Naive thymus-derived CD8-positive, alpha-beta T cell (primary cell): ENCODE data around the gene PFAS. TPM values are rescaled to one million over a fixed set of nuclear protein-coding genes. Genes with fewer than 3 reads are reported as not detected.

Experiments
- ATAC-seq, 2 donors: fragments of 150-1000 bp; cut with Tn5 transposase in 1 of 2; sonication (Bioruptor Pico), chemical (Tn5 transposase) in 1 of 2; 1 replicate in 1 of 2; 2 replicates in 1 of 2; pipeline ENCODE4 v1.10.0; 2021; ENCODE audit warnings: mild to moderate bottlenecking in 2 of 2, moderate library complexity in 2 of 2
- POLR2A ChIA-PET: fragments of 350-600 bp; sonication (Branson Sonifier 250); formaldehyde crosslinking; loops from one replicate; lab custom pipeline; 2021; ENCODE audit warnings: antibody characterized with exemption; lab: Charles Lee
- DNase-seq, 10 donors: peaks; one replicate each; pipeline versions ENCODE4 v3.0.0 to v3.0.0-alpha.2; 2020 to 2022
- H3K27ac Mint-ChIP-seq, 10 donors: one replicate each; pipeline ENCODE4 v1.8.0; 2020 to 2022; ENCODE audit warnings: mild to moderate bottlenecking in 10 of 10, mixed read lengths in 10 of 10, moderate library complexity in 4 of 10, inconsistent platforms in 1 of 10
- H3K27me3 Mint-ChIP-seq, 5 donors: one replicate each; pipeline ENCODE4 v1.8.0; 2021 to 2022; ENCODE audit warnings: mixed read lengths in 5 of 5
- H3K36me3 Mint-ChIP-seq, 3 donors: one replicate each; pipeline ENCODE4 v1.8.0; 2020 to 2022; ENCODE audit warnings: mixed read lengths in 3 of 3, mild to moderate bottlenecking in 2 of 3, inconsistent platforms in 1 of 3
- H3K4me1 Mint-ChIP-seq, 4 donors: one replicate each; pipeline ENCODE4 v1.8.0; 2021 to 2022; ENCODE audit warnings: mixed read lengths in 4 of 4
- H3K4me3 Mint-ChIP-seq, 10 donors: one replicate each; pipeline ENCODE4 v1.8.0; 2020 to 2022; ENCODE audit warnings: mild to moderate bottlenecking in 10 of 10, mixed read lengths in 10 of 10, moderate library complexity in 6 of 10, inconsistent platforms in 1 of 10
- H3K9me3 Mint-ChIP-seq, 9 donors: one replicate each; pipeline ENCODE4 v1.8.0; 2020 to 2022; ENCODE audit warnings: mixed read lengths in 9 of 9, mild to moderate bottlenecking in 3 of 9, inconsistent platforms in 1 of 9, moderate library complexity in 1 of 9
- polyA plus RNA-seq, 3 donors: library from polyadenylated mRNA; unstranded; fragments of 300-500 nt; fragmentation: Illumina TruSeq; gene quantifications; one replicate each; pipeline ENCODE4 v1.2.3, GENCODE V29; 2021
- total RNA-seq, 8 experiments: library from RNA in 2 of 8; stranded (reverse) in 2 of 8; gene quantifications; one replicate each; pipeline ENCODE4 v1.2.3 and lab custom pipeline; 2021 to 2026

Gene PFAS
- total and polyA plus RNA-seq, 5 experiments from 2014 or later: 10.1 to 44.0 (median 20.9) TPM

- no peaks in the 10 kb centered on the region for H3K36me3 Mint-ChIP-seq
- no peak overlapping the region for H3K27ac Mint-ChIP-seq
- DNase-seq: no peak
- peaks cover 4 to 48% (median 13%) of the 10 kb centered on the region in 5 donors for H3K27me3 Mint-ChIP-seq
- H3K4me1 Mint-ChIP-seq: peaks cover 0 to 4% (median 0%) of the 10 kb centered on the region in 4 donors
- no peak overlapping the region for H3K4me3 Mint-ChIP-seq
- ATAC-seq: no peak
- H3K9me3 Mint-ChIP-seq: no peaks in the 10 kb centered on the region
- POLR2A ChIA-PET: no interaction called here
Measured at GRCh38 chr17:8315764-8316217, 66.7 kb downstream of the PFAS start.

DNA sequence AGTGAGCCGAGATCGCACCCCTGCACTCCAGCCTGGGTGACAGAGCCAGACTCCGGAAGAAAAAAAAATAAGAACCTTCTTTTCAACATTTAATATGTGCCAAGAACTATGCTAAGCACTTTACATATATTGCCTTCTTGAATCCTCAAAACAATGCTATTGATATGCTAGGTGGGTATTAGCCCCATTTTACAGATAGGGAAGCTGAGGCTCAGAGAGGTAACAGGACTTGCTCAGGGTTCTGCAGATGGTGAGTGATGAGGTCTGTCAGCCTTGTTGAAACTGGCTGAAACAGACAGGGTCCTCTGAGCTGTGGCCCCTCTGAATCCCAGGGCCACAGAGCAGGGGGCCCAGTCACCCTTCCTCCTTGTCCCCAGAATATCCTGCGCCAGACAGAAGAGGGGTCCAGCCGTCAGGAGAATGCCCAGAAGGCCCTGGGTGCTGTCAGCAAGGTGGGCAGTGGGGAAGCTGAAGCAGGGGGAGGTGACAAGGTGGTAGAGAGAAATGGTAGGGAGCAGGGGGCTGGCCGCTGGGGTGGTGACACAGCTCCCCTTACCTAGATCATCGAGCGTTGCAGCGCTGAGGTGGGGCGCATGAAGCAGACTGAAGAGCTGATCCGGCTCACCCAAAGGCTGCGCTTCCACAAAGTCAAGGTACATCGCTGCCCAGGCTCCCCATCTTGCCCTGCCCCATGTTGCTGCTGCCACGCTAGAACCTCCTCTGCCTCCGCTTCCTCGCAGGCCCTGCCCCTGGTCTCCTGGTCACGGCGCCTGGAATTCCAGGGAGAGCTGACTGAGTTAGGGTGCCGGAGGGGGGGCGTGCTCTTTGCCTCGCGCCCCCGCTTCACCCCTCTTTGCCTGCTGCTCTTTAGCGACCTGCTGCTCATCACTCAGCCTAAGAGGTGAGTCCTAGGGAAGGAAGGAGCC lies 69.2 kb downstream of the PFAS start:
- DNase-seq (no peak), ATAC-seq (no peak)
- POLR2A ChIA-PET: interaction anchor here (0.9 kb wide), 1 partner anchor 9 kb away, joined by 5 read pairs; no protein-coding TSS in a partner anchor
- H3K27ac Mint-ChIP-seq: no peak overlapping the region
- H3K4me1 Mint-ChIP-seq: peaks cover 0 to 4% (median 0%) of the 10 kb centered on the region in 4 donors
- H3K27me3 Mint-ChIP-seq: peaks cover 2 to 37% (median 13%) of the 10 kb centered on the region in 5 donors
- no peaks in the 10 kb centered on the region for H3K36me3 Mint-ChIP-seq
- no peak overlapping the region for H3K4me3 Mint-ChIP-seq
- H3K9me3 Mint-ChIP-seq: no peaks in the 10 kb centered on the region

Other genes starting within 250 kb of the PFAS start
- gene GUCY2D, start 246.7 kb upstream of the PFAS start, total RNA-seq: not detected
- under 1 TPM in 1 of 3 donors, not detected in 2; 0.17 TPM for gene GUCY2D, start 246.7 kb upstream of the PFAS start, polyA plus RNA-seq
- not detected for gene ALOX15B, start 210.2 kb upstream of the PFAS start, total RNA-seq
- gene ALOX15B, start 210.2 kb upstream of the PFAS start, polyA plus RNA-seq: not detected
- gene ALOX12B, start 161.6 kb upstream of the PFAS start, total RNA-seq: 1 to 10 TPM in 1 of 2 experiments, under 1 TPM in 1; 0.80 to 1.5 TPM
- 1 to 10 TPM in 2 of 3 donors, under 1 TPM in 1; 0.82 to 2.3 (median 1.7) TPM for gene ALOX12B, start 161.6 kb upstream of the PFAS start, polyA plus RNA-seq
- under 1 TPM; 0.18 to 0.52 TPM for gene ALOXE3, start 130.8 kb upstream of the PFAS start, total RNA-seq
- under 1 TPM in 1 of 3 donors, not detected in 2; 0.13 TPM for gene ALOXE3, start 130.8 kb upstream of the PFAS start, polyA plus RNA-seq
- gene HES7, start 125.2 kb upstream of the PFAS start, total RNA-seq: under 1 TPM in 1 of 2 experiments, not detected in 1; 0.30 TPM
- not detected for gene HES7, start 125.2 kb upstream of the PFAS start, polyA plus RNA-seq
- 100 to 1,000 TPM; 148 to 153 TPM for gene PER1, start 96.9 kb upstream of the PFAS start, total RNA-seq
- 10 to 100 TPM in 2 of 3 donors, 1 to 10 TPM in 1; 6.1 to 11.4 (median 10.7) TPM for gene PER1, start 96.9 kb upstream of the PFAS start, polyA plus RNA-seq
- gene VAMP2, start 86.3 kb upstream of the PFAS start, total RNA-seq: 100 to 1,000 TPM; 219 to 238 TPM
- gene VAMP2, start 86.3 kb upstream of the PFAS start, polyA plus RNA-seq: 10 to 100 TPM; 50.4 to 84.2 (median 64.4) TPM
- 10 to 100 TPM; 17.2 to 19.4 TPM for gene TMEM107, start 72.9 kb upstream of the PFAS start, total RNA-seq
- gene TMEM107, start 72.9 kb upstream of the PFAS start, polyA plus RNA-seq: 10 to 100 TPM; 36.4 to 55.3 (median 41.9) TPM
- 10 to 100 TPM; 15.1 to 15.5 TPM for gene BORCS6, start 59.1 kb upstream of the PFAS start, total RNA-seq
- gene BORCS6, start 59.1 kb upstream of the PFAS start, polyA plus RNA-seq: 10 to 100 TPM; 16.1 to 22.6 (median 16.9) TPM
- gene AURKB, start 38.7 kb upstream of the PFAS start, total RNA-seq: not detected
- gene AURKB, start 38.7 kb upstream of the PFAS start, polyA plus RNA-seq: not detected
- gene CTC1, start 1.2 kb upstream of the PFAS start, total RNA-seq: 100 to 1,000 TPM; 278 to 288 TPM
- 10 to 100 TPM; 15.5 to 27.6 (median 21.9) TPM for gene CTC1, start 1.2 kb upstream of the PFAS start, polyA plus RNA-seq
- gene RANGRF, start 39.4 kb downstream of the PFAS start, total RNA-seq: 10 to 100 TPM; 41.7 to 41.9 TPM
- gene RANGRF, start 39.4 kb downstream of the PFAS start, polyA plus RNA-seq: 10 to 100 TPM; 67.2 to 79.6 (median 78.7) TPM
- gene SLC25A35, start 46.1 kb downstream of the PFAS start, total RNA-seq: 1 to 10 TPM; 6.5 to 6.7 TPM
- gene SLC25A35, start 46.1 kb downstream of the PFAS start, polyA plus RNA-seq: 1 to 10 TPM in 1 of 3 donors, under 1 TPM in 2; 0.60 to 3.1 (median 0.79) TPM
- gene ARHGEF15, start 61.0 kb downstream of the PFAS start, total RNA-seq: not detected
- not detected for gene ARHGEF15, start 61.0 kb downstream of the PFAS start, polyA plus RNA-seq
- not detected for gene ODF4, start 90.6 kb downstream of the PFAS start, total RNA-seq
- gene ODF4, start 90.6 kb downstream of the PFAS start, polyA plus RNA-seq: not detected
- 1,000 to 10,000 TPM; 2,896 to 2,977 TPM for gene RPL26, start 133.9 kb downstream of the PFAS start, total RNA-seq
- 1,000 to 10,000 TPM; 1,685 to 2,097 (median 2,039) TPM for gene RPL26, start 133.9 kb downstream of the PFAS start, polyA plus RNA-seq
- under 1 TPM; 0.18 to 0.19 TPM for gene RNF222, start 148.5 kb downstream of the PFAS start, total RNA-seq
- gene RNF222, start 148.5 kb downstream of the PFAS start, polyA plus RNA-seq: under 1 TPM in 2 of 3 donors, not detected in 1; 0.15 to 0.19 TPM
- gene NDEL1, start 186.6 kb downstream of the PFAS start, total RNA-seq: 100 to 1,000 TPM in 1 of 2 experiments, 10 to 100 TPM in 1; 99.8 to 113 TPM
- 10 to 100 TPM; 40.3 to 56.8 (median 47.8) TPM for gene NDEL1, start 186.6 kb downstream of the PFAS start, polyA plus RNA-seq